Liver (tissue), 9 donors: Measurements from ENCODE around the gene BHLHA9. TPM values are rescaled to one million over a fixed set of nuclear protein-coding genes. Genes with fewer than 3 reads are reported as not detected.

Experiments
- DNase-seq: peaks from one replicate; pipeline ENCODE4 v3.0.0-alpha.2; 2017; ENCODE audit warnings: low spot score
- H3K27ac ChIP-seq, 2 donors: one replicate each; pipeline ENCODE4 v1.7.0; 2013; ENCODE audit warnings: inconsistent platforms in 2 of 2, low read length in 2 of 2, control low read depth in 1 of 2, low read depth in 1 of 2, mild to moderate bottlenecking in 1 of 2
- H3K27me3 ChIP-seq, 4 donors: one replicate each; pipeline versions ENCODE4 v1.6.1 to v1.7.0; 2013; ENCODE audit warnings: low read length in 3 of 4, inconsistent platforms in 1 of 4, mild to moderate bottlenecking in 1 of 4, moderate library complexity in 1 of 4; ENCODE audit not compliant: control insufficient read depth in 4 of 4, insufficient read depth in 4 of 4
- H3K36me3 ChIP-seq, 4 donors: one replicate each; pipeline versions ENCODE4 v1.6.1 to v1.7.0; 2013; ENCODE audit warnings: low read length in 3 of 4, mild to moderate bottlenecking in 3 of 4, low read depth in 1 of 4, moderate library complexity in 1 of 4; ENCODE audit not compliant: control insufficient read depth in 4 of 4, insufficient read depth in 3 of 4
- H3K4me1 ChIP-seq, 4 donors: one replicate each; pipeline versions ENCODE4 v1.6.1 to v1.7.0; 2013; ENCODE audit warnings: low read length in 3 of 4, mild to moderate bottlenecking in 3 of 4, moderate library complexity in 1 of 4; ENCODE audit not compliant: control insufficient read depth in 4 of 4, insufficient read depth in 4 of 4
- H3K4me3 ChIP-seq, 3 donors: one replicate each; pipeline versions ENCODE4 v1.6.1 to v1.7.0; 2013; ENCODE audit warnings: low read length in 3 of 3, control low read depth in 1 of 3, low read depth in 1 of 3, mild to moderate bottlenecking in 1 of 3
- H3K9ac ChIP-seq, 2 donors: one replicate each; pipeline ENCODE4 v1.7.0; 2013; ENCODE audit warnings: low read length in 2 of 2, mild to moderate bottlenecking in 2 of 2, moderate library complexity in 2 of 2, control low read depth in 1 of 2, low read depth in 1 of 2
- H3K9me3 ChIP-seq, 4 donors: one replicate each; pipeline versions ENCODE4 v1.6.1 to v1.7.0; 2013; ENCODE audit warnings: low read length in 3 of 4; ENCODE audit not compliant: control insufficient read depth in 4 of 4
- CTCF ChIP-seq: fragments of 150-350 bp; IDR thresholded peaks from 2 replicates; pipeline ENCODE4 v1.5.1; 2017; ENCODE audit warnings: improper control_type of control experiment, low read depth, low read length; ENCODE audit not compliant: missing input control
- EGR1 ChIP-seq, 2 donors: IDR thresholded peaks; 2 replicates each; pipeline ENCODE4 v1.6.1; 2016 to 2018; ENCODE audit warnings: antibody characterized with exemption in 2 of 2, low read depth in 2 of 2
- FOXA1 ChIP-seq: IDR thresholded peaks from 2 replicates; pipeline ENCODE4 v1.6.1; 2016; ENCODE audit warnings: antibody characterized with exemption
- HNF4A ChIP-seq, 2 donors: conservative IDR thresholded peaks; 2 replicates each; pipeline ENCODE4 v1.6.1; 2016; ENCODE audit warnings: antibody characterized with exemption in 2 of 2, mild to moderate bottlenecking in 2 of 2
- HNF4G ChIP-seq: IDR thresholded peaks from 2 replicates; pipeline ENCODE4 v1.6.1; 2016; ENCODE audit warnings: antibody characterized with exemption
- REST ChIP-seq: IDR thresholded peaks from 2 replicates; pipeline ENCODE4 v1.6.1; 2016; ENCODE audit warnings: antibody characterized with exemption, mild to moderate bottlenecking
- RXRA ChIP-seq, 2 donors: IDR thresholded peaks; 2 replicates each; pipeline ENCODE4 v1.6.1; 2017 to 2018; ENCODE audit warnings: antibody characterized with exemption in 2 of 2, mild to moderate bottlenecking in 1 of 2
- SP1 ChIP-seq: IDR thresholded peaks from 2 replicates; pipeline ENCODE4 v1.6.1; 2018; ENCODE audit warnings: antibody characterized with exemption, mild to moderate bottlenecking
- TAF1 ChIP-seq: conservative IDR thresholded peaks from 2 replicates; pipeline ENCODE4 v1.6.1; 2016; ENCODE audit warnings: antibody characterized with exemption, mild to moderate bottlenecking
- ZBTB33 ChIP-seq: IDR thresholded peaks from 2 replicates; pipeline ENCODE4 v1.6.1; 2016; ENCODE audit warnings: antibody characterized with exemption
- WGBS: extraction: QIAGEN DNeasy Blood & Tissue Kit; methylation state at CpG from one replicate; pipeline ENCODE4 v1.1.7; 2013; 5-methylcytosine and 5-hydroxymethylcytosine counted together
- polyA plus RNA-seq, 2 donors: library from polyadenylated mRNA; stranded (reverse) in 1 of 2; unstranded in 1 of 2; fragments of 200-250 nt in 1 of 2; fragments of >200 nt in 1 of 2; fragmentation: Nextera tagmentation in 1 of 2; extraction: Ambion mirVana in 1 of 2; gene quantifications; one replicate each; pipeline versions ENCODE4 v1.2.1 to v1.2.3, GENCODE V29; 2013 to 2015
- total RNA-seq, 2 donors: library from RNA; depleted of rRNA; stranded (reverse); fragments of >200 nt; gene quantifications; one replicate each; pipeline ENCODE4 v1.2.3, GENCODE V29; 2014
- donor health status: healthy.
- donor health status: healthy.
- donor health status: healthy.
- donor health status: healthy.
- donor health status: healthy.

The BHLHA9 gene
- total and polyA plus RNA-seq, 4 donors = 0.08 TPM; not detected in 3

- H3K27ac ChIP-seq = no peak overlapping the region
- no peaks in the 10 kb centered on the region for H3K36me3 ChIP-seq
- TF ChIP-seq HNF4A (conservative IDR thresholded peaks at IDR 0.05) (no peak), CTCF (no peak), SP1 (no peak), RXRA (IDR thresholded peaks at IDR 0.05) (no peak), TAF1 (no peak), FOXA1 (no peak), HNF4G (no peak)
- 63% methylated on average over 11 of the region's 11 CpGs for WGBS
- DNase-seq = no peak
- no peak overlapping the region for H3K9ac ChIP-seq
- no peak overlapping the region for H3K4me3 ChIP-seq
- H3K27me3 ChIP-seq = peaks cover 0 to 4% (median 4%) of the 10 kb centered on the region in 4 donors
- peaks cover 0 to under 1% (median 0%) of the 10 kb centered on the region in 4 donors for H3K9me3 ChIP-seq
- H3K4me1 ChIP-seq = peaks cover 0 to 12% (median 10%) of the 10 kb centered on the region in 4 donors
Measured at GRCh38 chr17:1232786-1233185, 37.5 kb upstream of the BHLHA9 start.

- H3K27me3 ChIP-seq = peaks cover 0 to 4% (median 2%) of the 10 kb centered on the region in 4 donors
- WGBS = 85% methylated on average over 4 of the region's 4 CpGs
- no peaks in the 10 kb centered on the region for H3K36me3 ChIP-seq
- no peak overlapping the region for H3K4me3 ChIP-seq
- no peak for TF ChIP-seq EGR1 (IDR thresholded peaks at IDR 0.05; ENCODE audit: low read depth in 2 of 2)
- H3K27ac ChIP-seq = no peak overlapping the region
- DNase-seq = no peak
- H3K4me1 ChIP-seq = peaks cover 0 to 5% (median 3%) of the 10 kb centered on the region in 4 donors
- no peak overlapping the region for H3K9ac ChIP-seq
- peaks cover 0 to 2% (median 0%) of the 10 kb centered on the region in 4 donors for H3K9me3 ChIP-seq
Measured at GRCh38 chr17:1234455-1234854, 35.8 kb upstream of the BHLHA9 start.

GRCh38 chr17:1237471-1237870 is 32.8 kb upstream of the BHLHA9 start:
- Histone ChIP-seq H3K36me3 (no peaks in the 10 kb centered on the region), H3K27me3 (peaks cover 0 to 2% (median 0%) of the 10 kb centered on the region in 4 donors), H3K4me3 (no peak overlapping the region), H3K4me1 (no peaks in the 10 kb centered on the region), H3K27ac (no peak overlapping the region), H3K9ac (no peak overlapping the region), H3K9me3 (peaks cover 0 to 2% (median 0%) of the 10 kb centered on the region in 4 donors)
- WGBS = 91% methylated on average over 6 of the region's 6 CpGs
- TF ChIP-seq ZBTB33 = no peak
- no peak for TF ChIP-seq HNF4G
- no peak for TF ChIP-seq SP1
- TF ChIP-seq TAF1 = no peak
- no peak for TF ChIP-seq REST
- DNase-seq = no peak
